GM12878 (cell line): ENCODE results near the gene AK5. TPM values are rescaled to one million over a fixed set of nuclear protein-coding genes. Genes with fewer than 3 reads are reported as not detected.
A peak's percentile ranks its signal among the peaks of the same experiment; 100 is the strongest.

Experiments
- ATAC-seq: fragments of 200-7000 bp; cut with Tn5 transposase; 3 replicates; pipeline ENCODE4 v1.9.1; 2020; ENCODE audit warnings: mild to moderate bottlenecking, moderate library complexity
- BruUV-seq: library from RNA; stranded (reverse); fragments of 400-500 nt; replicated peaks from 2 replicates; lab custom pipeline; 2021; lab: Mats Ljungman, UMichigan
- CTCF ChIA-PET: fragments of 300-600 bp; sonication (Branson Sonifier 250); formaldehyde crosslinking; extraction: SDS; loops from one replicate; lab custom pipeline; 2021; ENCODE audit warnings: inconsistent platforms; lab: Yijun Ruan, JAX
- POLR2A ChIA-PET: fragments of 350-600 bp; formaldehyde crosslinking; extraction: SDS; loops from one replicate; lab custom pipeline; 2021; ENCODE audit warnings: inconsistent platforms; lab: Charles Lee
- RAD21 ChIA-PET: fragments of 300-600 bp; sonication (Branson Sonifier 250); formaldehyde crosslinking; loops from one replicate; lab custom pipeline; 2023; ENCODE audit warnings: antibody characterized with exemption; ENCODE audit not compliant: unreplicated experiment; lab: Charles Lee
- SMC1A ChIA-PET: fragments of 300-600 bp; sonication (Branson Sonifier 250); formaldehyde crosslinking; loops from one replicate; lab custom pipeline; 2023; ENCODE audit not compliant: unreplicated experiment, uncharacterized antibody; lab: Charles Lee
- DNase-seq: peaks from one replicate; pipeline ENCODE4 v3.0.0-alpha.2; 2011; ENCODE audit warnings: low read depth, low spot score
- FAIRE-seq: peaks from 3 replicates; lab custom pipeline; 2011; peaks lifted over from hg19 to GRCh38; lab: Jason Lieb, UNC
- H2AFZ ChIP-seq: 2 replicates; pipeline ENCODE4 v1.6.0; 2011; ENCODE audit warnings: low read depth, low read length, control low read depth; ENCODE audit not compliant: control insufficient read depth
- H3K27ac ChIP-seq: 2 replicates; pipeline ENCODE4 v1.5.1; 2011; ENCODE audit warnings: control low read depth; ENCODE audit not compliant: control insufficient read depth, insufficient read depth
- H3K27me3 ChIP-seq, 2 experiments: replicated peaks in 1 of 2; 2 replicates each; pipeline versions ENCODE4 v1.6.0 to v1.6.1; 2011; ENCODE audit warnings: low read length in 1 of 2; ENCODE audit not compliant: control insufficient read depth in 2 of 2, insufficient read depth in 2 of 2
- H3K36me3 ChIP-seq, 2 experiments: 2 replicates each; pipeline ENCODE4 v1.5.1; 2011; ENCODE audit warnings: low read length in 1 of 2; ENCODE audit not compliant: control insufficient read depth in 2 of 2, insufficient read depth in 2 of 2
- H3K4me1 ChIP-seq: 2 replicates; pipeline ENCODE4 v1.6.1; 2011; ENCODE audit warnings: mild to moderate bottlenecking, low read length, moderate library complexity, mixed read lengths; ENCODE audit not compliant: control insufficient read depth, insufficient read depth
- H3K4me2 ChIP-seq: 2 replicates; pipeline ENCODE4 v1.6.0; 2011; ENCODE audit warnings: control low read depth; ENCODE audit not compliant: control insufficient read depth, insufficient read depth
- H3K4me3 ChIP-seq: fragments of 200-600 bp; sonication (generic); 2 replicates; pipeline ENCODE4 v1.5.1; 2016
- H3K79me2 ChIP-seq: 2 replicates; pipeline ENCODE4 v1.6.0; 2011; ENCODE audit warnings: low read length; ENCODE audit not compliant: control insufficient read depth, insufficient read depth
- H3K9ac ChIP-seq: 2 replicates; pipeline ENCODE4 v1.8.0; 2011; ENCODE audit warnings: low read length, control low read depth, mixed read lengths; ENCODE audit not compliant: control insufficient read depth, insufficient read depth
- H3K9me3 ChIP-seq: replicated peaks from 3 replicates; pipeline ENCODE4 v1.5.1; 2011; ENCODE audit warnings: mild to moderate bottlenecking, low read length; ENCODE audit not compliant: control insufficient read depth, insufficient read depth
- H4K20me1 ChIP-seq: 2 replicates; pipeline ENCODE4 v1.6.0; 2011; ENCODE audit not compliant: control insufficient read depth, insufficient read depth
- CBFB ChIP-seq: IDR thresholded peaks from 2 replicates; pipeline ENCODE4 v1.6.1; 2016; ENCODE audit warnings: antibody characterized with exemption, low read depth
- CBX5 ChIP-seq: sonication (generic); IDR thresholded peaks from 2 replicates; pipeline ENCODE4 v1.6.1; 2016; ENCODE audit warnings: low read depth, moderate library complexity, mild to moderate bottlenecking, inconsistent platforms
- CHD2 ChIP-seq: IDR thresholded peaks from 2 replicates; pipeline ENCODE4 v1.6.1; 2011; ENCODE audit warnings: low read depth, low read length, improper control_type of control experiment, borderline replicate concordance
- NFYB ChIP-seq: IDR thresholded peaks from 2 replicates; pipeline ENCODE4 v1.6.1; 2011; ENCODE audit warnings: low read depth, mild to moderate bottlenecking, low read length, improper control_type of control experiment, moderate library complexity; ENCODE audit not compliant: insufficient read depth
- SPI1 ChIP-seq: IDR thresholded peaks from 2 replicates; pipeline ENCODE4 v1.6.1; 2011; ENCODE audit warnings: low read depth, mild to moderate bottlenecking, low read length, moderate library complexity, borderline replicate concordance; ENCODE audit not compliant: insufficient read depth
- ZBTB40 ChIP-seq: fragments of 450-650 bp; IDR thresholded peaks from 2 replicates; pipeline ENCODE4 v1.6.1; 2016; ENCODE audit warnings: mild to moderate bottlenecking, moderate library complexity, borderline replicate concordance
- WGBS: methylation state at CpG from one replicate; pipeline ENCODE4 v1.1.6; 2016; ENCODE audit warnings: low lambda C conversion rate; ENCODE audit not compliant: insufficient replicate concordance, insufficient coverage; ENCODE audit errors: missing lambda C conversion rate; 5-methylcytosine and 5-hydroxymethylcytosine counted together
- in situ Hi-C: fragments of 300-500 bp; cut with MboI; formaldehyde crosslinking; loops from 9 replicates; pipeline ENCODE4 v1.14.3; 2018; ENCODE audit warnings: mixed read lengths
- intact Hi-C: fragments of 100-400 bp; cut with micrococcal nuclease; formaldehyde crosslinking; loops from one replicate; pipeline ENCODE4 v1.14.2; 2022; ENCODE audit not compliant: unreplicated experiment
- polyA plus RNA-seq, 11 experiments: library from polyadenylated mRNA; depleted of rRNA in 4 of 11; unstranded in 6 of 11; stranded (reverse) in 5 of 11; fragments of >200 nt; fragmentation: Nextera tagmentation in 4 of 11; fragmentation: Illumina TruSeq in 1 of 11; extraction: Ambion mirVana in 4 of 11; extraction: Trizol in 1 of 11; gene quantifications; 1 replicate in 1 of 11; 2 replicates in 10 of 11; pipeline versions ENCODE4 v1.2.1 to v1.2.3, GENCODE V29; 2011 to 2016; ENCODE audit warnings: inconsistent platforms in 2 of 11, missing spikeins in 2 of 11, low read depth in 1 of 11
- total RNA-seq, 4 experiments: library from RNA; depleted of rRNA in 3 of 4; stranded (reverse); fragments of >200 nt in 3 of 4; fragmentation: Illumina TruSeq in 1 of 4; extraction: Trizol in 1 of 4; gene quantifications; 2 replicates each; pipeline versions ENCODE4 v1.2.1 to v1.2.3, GENCODE V29; 2013 to 2021
- TF ChIP-seq, protein P1 (sequence below): IDR thresholded peaks from 2 replicates; pipeline ENCODE4 v1.6.1; 2011; ENCODE audit warnings: borderline replicate concordance, low read depth, mild to moderate bottlenecking, moderate library complexity, low read length; ENCODE audit not compliant: insufficient read depth, poor library complexity, severe bottlenecking

Gene AK5
- total and polyA plus RNA-seq, 10 of the 15 experiments (the other 5 are each of a cell fraction or from before 2014, with no cell fraction given): 0.08 to 0.33 TPM; not detected in 8

DNA sequence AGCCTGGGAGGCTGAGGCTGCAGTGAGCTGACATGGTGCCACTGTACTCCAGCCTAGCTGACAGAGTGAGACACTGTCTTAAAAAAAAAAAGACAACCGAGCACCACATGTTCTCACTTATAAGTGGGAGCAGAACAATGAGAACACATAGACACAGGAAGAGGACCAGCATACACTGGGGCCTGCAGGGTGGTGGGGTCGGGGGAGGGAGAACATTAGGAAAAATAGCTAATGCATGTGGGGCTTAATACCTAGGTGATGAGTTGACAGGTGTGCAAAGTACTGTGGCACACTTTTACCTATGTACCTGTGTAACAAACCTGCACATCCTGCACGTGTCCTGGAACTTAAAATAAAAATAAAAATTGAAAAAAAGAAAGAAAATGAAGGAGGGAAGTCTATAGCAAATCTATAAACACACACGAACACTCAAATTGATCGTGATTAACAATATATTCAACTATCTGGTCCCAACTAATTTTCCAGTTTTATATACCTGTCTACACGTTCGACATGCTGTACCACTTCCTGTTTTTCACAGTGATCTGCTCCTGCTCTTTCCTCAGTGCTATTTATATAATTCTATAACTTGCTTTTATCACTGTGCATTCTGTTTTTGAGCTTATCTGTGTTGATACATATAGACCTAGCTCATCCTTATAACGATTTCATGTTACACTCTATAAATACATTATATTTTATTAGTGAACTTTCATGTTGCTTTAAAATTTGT, 27.2 kb downstream of the AK5 start:
- ATAC-seq: no peak
- Histone ChIP-seq H3K9ac (no peak overlapping the region), H2AFZ (no peak overlapping the region), H3K27ac (no peak overlapping the region), H4K20me1 (no peaks in the 10 kb centered on the region), H3K36me3 (no peaks in the 10 kb centered on the region), H3K79me2 (no peaks in the 10 kb centered on the region), H3K9me3 (no peaks in the 10 kb centered on the region), H3K4me1 (no peaks in the 10 kb centered on the region), H3K4me2 (no peak overlapping the region), H3K27me3 (no peaks in the 10 kb centered on the region; a peak in 1 of 4 replicates), H3K4me3 (no peak overlapping the region)
- FAIRE-seq: no peak
- ChIA-PET POLR2A (no interaction called here), SMC1A (interaction anchor here (1.4 kb wide), 1 partner anchor 147 kb away, joined by 3 read pairs; no protein-coding TSS in a partner anchor), RAD21 (no interaction called here), CTCF (no interaction called here)
- no TSS peak for BruUV-seq
- TF ChIP-seq NFYB (no peak), SPI1 (peak; percentile 49), CBFB (no peak)
- WGBS: under 1% methylated on average over 8 of the region's 8 CpGs
- intact Hi-C loops (no loop called here), in situ Hi-C loops (no loop called here)
- no peak for DNase-seq

DNA sequence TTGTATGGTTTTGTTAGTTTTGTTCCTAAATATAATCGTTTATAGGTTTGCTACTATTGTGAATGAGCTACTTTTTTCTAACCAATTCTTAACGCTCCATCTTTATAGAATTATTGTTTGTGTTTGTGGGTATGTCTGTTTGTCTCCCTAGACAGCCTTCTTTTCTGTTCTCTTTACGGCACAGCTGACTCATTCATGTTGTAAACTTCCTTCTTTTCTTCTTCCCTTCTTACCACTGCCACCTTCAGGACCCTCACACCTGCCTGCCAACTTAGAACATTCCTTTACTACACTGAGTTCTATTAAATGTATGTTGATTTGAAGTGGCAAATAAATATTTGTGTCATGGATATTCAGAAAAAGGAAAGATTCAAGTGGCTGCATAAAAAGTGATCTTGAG, 29.1 kb downstream of the AK5 start:
- ChIA-PET RAD21 (no interaction called here), SMC1A (interaction anchor here (0.7 kb wide), 1 partner anchor 10 kb away, joined by 4 read pairs; no protein-coding TSS in a partner anchor), CTCF (no interaction called here), POLR2A (no interaction called here)
- H3K36me3 ChIP-seq: no peaks in the 10 kb centered on the region
- in situ Hi-C loops (no loop called here), intact Hi-C loops (loop anchor here (5.0 kb wide), 1 partner anchor 164 kb away; no protein-coding TSS in a partner anchor)
- no peaks in the 10 kb centered on the region for H3K4me1 ChIP-seq
- WGBS: 34% methylated on average over 3 of the region's 3 CpGs
- H2AFZ ChIP-seq: no peak overlapping the region
- H3K4me2 ChIP-seq: no peak overlapping the region
- H3K4me3 ChIP-seq: no peak overlapping the region
- no peaks in the 10 kb centered on the region for H3K9me3 ChIP-seq
- FAIRE-seq (no peak), DNase-seq (no peak), ATAC-seq (no peak)
- H3K9ac ChIP-seq: no peak overlapping the region
- H3K27me3 ChIP-seq: no peaks in the 10 kb centered on the region; a peak in 1 of 4 replicates
- H3K79me2 ChIP-seq: no peaks in the 10 kb centered on the region
- BruUV-seq: no TSS peak
- H4K20me1 ChIP-seq: no peaks in the 10 kb centered on the region
- no peak overlapping the region for H3K27ac ChIP-seq
- TF ChIP-seq ZBTB40 (no peak), CHD2 (no peak), CBX5 (no peak)
- TF ChIP-seq, protein P1, sequence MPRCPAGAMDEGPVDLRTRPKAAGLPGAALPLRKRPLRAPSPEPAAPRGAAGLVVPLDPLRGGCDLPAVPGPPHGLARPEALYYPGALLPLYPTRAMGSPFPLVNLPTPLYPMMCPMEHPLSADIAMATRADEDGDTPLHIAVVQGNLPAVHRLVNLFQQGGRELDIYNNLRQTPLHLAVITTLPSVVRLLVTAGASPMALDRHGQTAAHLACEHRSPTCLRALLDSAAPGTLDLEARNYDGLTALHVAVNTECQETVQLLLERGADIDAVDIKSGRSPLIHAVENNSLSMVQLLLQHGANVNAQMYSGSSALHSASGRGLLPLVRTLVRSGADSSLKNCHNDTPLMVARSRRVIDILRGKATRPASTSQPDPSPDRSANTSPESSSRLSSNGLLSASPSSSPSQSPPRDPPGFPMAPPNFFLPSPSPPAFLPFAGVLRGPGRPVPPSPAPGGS: no peak
